ENCODE results near the gene DOCK6. TPM values are rescaled to one million over a fixed set of nuclear protein-coding genes. Genes with fewer than 3 reads are reported as not detected.

DOCK6 gene
- total RNA-seq, 1 experiment from 2014 or later = 61.7 TPM

DNA sequence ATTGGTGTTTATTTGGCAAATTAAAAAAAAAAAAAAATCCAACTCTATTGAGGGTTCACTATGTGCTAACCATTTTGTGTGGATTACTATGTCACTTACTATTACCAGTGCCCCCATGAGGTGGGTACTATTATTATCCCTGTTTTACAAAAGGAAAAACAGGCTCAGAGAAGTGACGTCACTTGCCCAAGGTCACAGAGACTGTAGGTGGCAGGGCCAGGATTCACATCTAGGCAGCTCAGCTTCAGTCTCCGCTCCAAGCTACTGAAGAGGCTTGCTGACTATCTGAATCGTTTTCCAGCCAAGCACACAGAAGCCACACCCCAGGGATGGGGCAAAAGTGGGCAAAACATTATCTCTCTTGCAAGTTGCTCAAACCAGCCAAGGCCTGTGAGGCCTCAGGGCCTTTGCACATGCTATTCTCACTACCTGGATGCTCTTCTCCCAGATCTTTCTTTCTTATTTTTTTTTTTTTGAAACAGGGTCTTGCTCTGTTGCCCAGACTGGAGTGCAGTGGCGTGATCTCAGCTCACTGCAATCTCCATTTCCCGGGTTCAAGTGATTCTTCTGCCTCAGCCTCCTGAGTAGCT, 27.7 kb downstream of the DOCK6 start:
- H3K9me3 Mint-ChIP-seq (ENCODE audit: unreplicated experiment) = no peaks in the 10 kb centered on the region
- TF ChIP-seq, protein P1, sequence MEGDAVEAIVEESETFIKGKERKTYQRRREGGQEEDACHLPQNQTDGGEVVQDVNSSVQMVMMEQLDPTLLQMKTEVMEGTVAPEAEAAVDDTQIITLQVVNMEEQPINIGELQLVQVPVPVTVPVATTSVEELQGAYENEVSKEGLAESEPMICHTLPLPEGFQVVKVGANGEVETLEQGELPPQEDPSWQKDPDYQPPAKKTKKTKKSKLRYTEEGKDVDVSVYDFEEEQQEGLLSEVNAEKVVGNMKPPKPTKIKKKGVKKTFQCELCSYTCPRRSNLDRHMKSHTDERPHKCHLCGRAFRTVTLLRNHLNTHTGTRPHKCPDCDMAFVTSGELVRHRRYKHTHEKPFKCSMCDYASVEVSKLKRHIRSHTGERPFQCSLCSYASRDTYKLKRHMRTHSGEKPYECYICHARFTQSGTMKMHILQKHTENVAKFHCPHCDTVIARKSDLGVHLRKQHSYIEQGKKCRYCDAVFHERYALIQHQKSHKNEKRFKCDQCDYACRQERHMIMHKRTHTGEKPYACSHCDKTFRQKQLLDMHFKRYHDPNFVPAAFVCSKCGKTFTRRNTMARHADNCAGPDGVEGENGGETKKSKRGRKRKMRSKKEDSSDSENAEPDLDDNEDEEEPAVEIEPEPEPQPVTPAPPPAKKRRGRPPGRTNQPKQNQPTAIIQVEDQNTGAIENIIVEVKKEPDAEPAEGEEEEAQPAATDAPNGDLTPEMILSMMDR (IDR thresholded peaks at IDR 0.05; ENCODE audit: unreplicated experiment) = no peak
- no peaks in the 10 kb centered on the region for H3K27me3 Mint-ChIP-seq (ENCODE audit: insufficient read depth, unreplicated experiment)
- no peak overlapping the region for H3K4me3 Mint-ChIP-seq (ENCODE audit: unreplicated experiment)
- no TSS peak for BruUV-seq (replicated peaks)
- H3K36me3 Mint-ChIP-seq (ENCODE audit: insufficient read depth, unreplicated experiment) = no peaks in the 10 kb centered on the region
- no peak for DNase-seq (ENCODE audit: unreplicated experiment)
- CTCF ChIA-PET = no interaction called here
- no peaks in the 10 kb centered on the region for H3K4me1 Mint-ChIP-seq (ENCODE audit: insufficient read depth, unreplicated experiment)
- intact Hi-C loops (cut with micrococcal nuclease) = no loop called here
- POLR2A ChIA-PET = no interaction called here
- H3K27ac Mint-ChIP-seq (ENCODE audit: low read depth, unreplicated experiment) = no peak overlapping the region

DNA sequence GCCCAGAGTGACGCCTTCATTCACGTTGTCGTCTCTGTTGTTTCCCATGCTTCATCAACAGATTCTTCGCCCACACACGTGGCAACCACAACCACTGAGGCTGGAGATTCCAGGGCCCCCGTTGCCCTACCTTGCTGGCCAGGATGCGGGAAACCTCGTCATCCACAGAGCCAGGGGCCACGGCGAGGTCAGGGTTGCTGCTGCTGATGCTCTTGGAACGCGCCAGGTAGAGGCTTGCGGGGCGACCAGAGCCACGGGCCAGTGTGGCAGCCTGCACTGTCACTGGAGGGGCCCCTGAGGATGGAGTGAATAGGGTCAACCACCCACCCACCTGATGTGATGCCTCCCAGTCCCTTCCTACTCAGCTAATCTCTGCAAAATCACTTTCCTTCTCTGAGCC, 29.3 kb downstream of the DOCK6 start:
- TF ChIP-seq, protein P1 (IDR thresholded peaks at IDR 0.05; ENCODE audit: unreplicated experiment) = no peak
- H3K4me3 Mint-ChIP-seq (ENCODE audit: unreplicated experiment) = no peak overlapping the region
- no TSS peak for BruUV-seq (replicated peaks)
- no peak for DNase-seq (ENCODE audit: unreplicated experiment)
- no peaks in the 10 kb centered on the region for H3K4me1 Mint-ChIP-seq (ENCODE audit: insufficient read depth, unreplicated experiment)
- H3K27me3 Mint-ChIP-seq (ENCODE audit: insufficient read depth, unreplicated experiment) = no peaks in the 10 kb centered on the region
- ChIA-PET POLR2A (no interaction called here), CTCF (no interaction called here)
- no peak overlapping the region for H3K27ac Mint-ChIP-seq (ENCODE audit: low read depth, unreplicated experiment)
- H3K36me3 Mint-ChIP-seq (ENCODE audit: insufficient read depth, unreplicated experiment) = no peaks in the 10 kb centered on the region
- H3K9me3 Mint-ChIP-seq (ENCODE audit: unreplicated experiment) = no peaks in the 10 kb centered on the region
- intact Hi-C loops (cut with micrococcal nuclease) = no loop called here

DNA sequence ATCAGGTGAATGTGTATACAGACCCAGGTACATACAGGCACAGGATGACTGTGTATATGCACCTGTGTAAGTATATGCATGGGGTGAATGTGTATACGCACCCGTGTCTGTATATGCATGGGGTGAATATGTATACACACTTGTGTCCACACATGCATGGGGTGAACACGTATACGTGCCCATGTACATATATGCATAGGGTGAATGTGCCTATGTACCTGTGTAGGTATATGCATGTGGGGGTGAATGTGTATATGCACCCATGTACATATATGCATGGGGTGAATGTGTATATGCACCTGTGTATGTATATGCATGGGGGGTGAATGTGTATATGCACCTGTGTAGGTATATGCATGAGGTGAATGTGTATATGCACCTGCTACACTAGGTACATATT, 29.8 kb downstream of the DOCK6 start:
- H3K36me3 Mint-ChIP-seq (ENCODE audit: insufficient read depth, unreplicated experiment) = no peaks in the 10 kb centered on the region
- DNase-seq (ENCODE audit: unreplicated experiment) = no peak
- H3K27me3 Mint-ChIP-seq (ENCODE audit: insufficient read depth, unreplicated experiment) = no peaks in the 10 kb centered on the region
- H3K9me3 Mint-ChIP-seq (ENCODE audit: unreplicated experiment) = no peaks in the 10 kb centered on the region
- intact Hi-C loops (cut with micrococcal nuclease) = no loop called here
- H3K4me3 Mint-ChIP-seq (ENCODE audit: unreplicated experiment) = no peak overlapping the region
- ChIA-PET CTCF (no interaction called here), POLR2A (no interaction called here)
- no peaks in the 10 kb centered on the region for H3K4me1 Mint-ChIP-seq (ENCODE audit: insufficient read depth, unreplicated experiment)
- TF ChIP-seq, protein P1 (IDR thresholded peaks at IDR 0.05; ENCODE audit: unreplicated experiment) = no peak
- H3K27ac Mint-ChIP-seq (ENCODE audit: low read depth, unreplicated experiment) = no peak overlapping the region
- no TSS peak for BruUV-seq (replicated peaks)

- CTCF ChIA-PET = interaction anchor here (0.8 kb wide), 1 partner anchor 28 kb away, joined by 4 read pairs; no protein-coding TSS in a partner anchor
- no peak for DNase-seq (ENCODE audit: unreplicated experiment)
- H3K36me3 Mint-ChIP-seq (ENCODE audit: insufficient read depth, unreplicated experiment) = no peaks in the 10 kb centered on the region
- no TSS peak for BruUV-seq (replicated peaks)
- no peak overlapping the region for H3K27ac Mint-ChIP-seq (ENCODE audit: low read depth, unreplicated experiment)
- H3K9me3 Mint-ChIP-seq (ENCODE audit: unreplicated experiment) = no peaks in the 10 kb centered on the region
- POLR2A ChIA-PET = interaction anchor here (1.0 kb wide), 1 partner anchor 204 kb away, joined by 3 read pairs; the partner anchor contains the start of genes ODAD3 and PRKCSH
- H3K4me3 Mint-ChIP-seq (ENCODE audit: unreplicated experiment) = no peak overlapping the region
- H3K27me3 Mint-ChIP-seq (ENCODE audit: insufficient read depth, unreplicated experiment) = no peaks in the 10 kb centered on the region
- TF ChIP-seq, protein P1 (IDR thresholded peaks at IDR 0.05; ENCODE audit: unreplicated experiment) = no peak
- intact Hi-C loops (cut with micrococcal nuclease) = no loop called here
- H3K4me1 Mint-ChIP-seq (ENCODE audit: insufficient read depth, unreplicated experiment) = no peaks in the 10 kb centered on the region
Measured at GRCh38 chr19:11230621-11231386, 31.5 kb downstream of the DOCK6 start.

Measured in MCF 10A (cell line).